Liver (tissue), 9 donors: ENCODE results near the gene GNAO1. TPM values are rescaled to one million over a fixed set of nuclear protein-coding genes. Genes with fewer than 3 reads are reported as not detected.

Source experiments
- DNase-seq: peaks from one replicate; pipeline ENCODE4 v3.0.0-alpha.2; 2017; ENCODE audit warnings: low spot score
- H3K27ac ChIP-seq, 2 donors: one replicate each; pipeline ENCODE4 v1.7.0; 2013; ENCODE audit warnings: inconsistent platforms in 2 of 2, low read length in 2 of 2, control low read depth in 1 of 2, low read depth in 1 of 2, mild to moderate bottlenecking in 1 of 2
- H3K27me3 ChIP-seq, 4 donors: one replicate each; pipeline versions ENCODE4 v1.6.1 to v1.7.0; 2013; ENCODE audit warnings: low read length in 3 of 4, inconsistent platforms in 1 of 4, mild to moderate bottlenecking in 1 of 4, moderate library complexity in 1 of 4; ENCODE audit not compliant: control insufficient read depth in 4 of 4, insufficient read depth in 4 of 4
- H3K36me3 ChIP-seq, 4 donors: one replicate each; pipeline versions ENCODE4 v1.6.1 to v1.7.0; 2013; ENCODE audit warnings: low read length in 3 of 4, mild to moderate bottlenecking in 3 of 4, low read depth in 1 of 4, moderate library complexity in 1 of 4; ENCODE audit not compliant: control insufficient read depth in 4 of 4, insufficient read depth in 3 of 4
- H3K4me1 ChIP-seq, 4 donors: one replicate each; pipeline versions ENCODE4 v1.6.1 to v1.7.0; 2013; ENCODE audit warnings: low read length in 3 of 4, mild to moderate bottlenecking in 3 of 4, moderate library complexity in 1 of 4; ENCODE audit not compliant: control insufficient read depth in 4 of 4, insufficient read depth in 4 of 4
- H3K4me3 ChIP-seq, 3 donors: one replicate each; pipeline versions ENCODE4 v1.6.1 to v1.7.0; 2013; ENCODE audit warnings: low read length in 3 of 3, control low read depth in 1 of 3, low read depth in 1 of 3, mild to moderate bottlenecking in 1 of 3
- H3K9ac ChIP-seq, 2 donors: one replicate each; pipeline ENCODE4 v1.7.0; 2013; ENCODE audit warnings: low read length in 2 of 2, mild to moderate bottlenecking in 2 of 2, moderate library complexity in 2 of 2, control low read depth in 1 of 2, low read depth in 1 of 2
- H3K9me3 ChIP-seq, 4 donors: one replicate each; pipeline versions ENCODE4 v1.6.1 to v1.7.0; 2013; ENCODE audit warnings: low read length in 3 of 4; ENCODE audit not compliant: control insufficient read depth in 4 of 4
- EGR1 ChIP-seq, 2 donors: IDR thresholded peaks; 2 replicates each; pipeline ENCODE4 v1.6.1; 2016 to 2018; ENCODE audit warnings: antibody characterized with exemption in 2 of 2, low read depth in 2 of 2
- FOXA2 ChIP-seq: IDR thresholded peaks from 2 replicates; pipeline ENCODE4 v1.6.1; 2016; ENCODE audit warnings: antibody characterized with exemption
- GABPA ChIP-seq, 2 donors: IDR thresholded peaks in 1 of 2; conservative IDR thresholded peaks in 1 of 2; 2 replicates each; pipeline ENCODE4 v1.6.1; 2016; ENCODE audit warnings: antibody characterized with exemption in 2 of 2, mild to moderate bottlenecking in 1 of 2, moderate library complexity in 1 of 2
- HNF4A ChIP-seq, 2 donors: conservative IDR thresholded peaks; 2 replicates each; pipeline ENCODE4 v1.6.1; 2016; ENCODE audit warnings: antibody characterized with exemption in 2 of 2, mild to moderate bottlenecking in 2 of 2
- HNF4G ChIP-seq: IDR thresholded peaks from 2 replicates; pipeline ENCODE4 v1.6.1; 2016; ENCODE audit warnings: antibody characterized with exemption
- MAX ChIP-seq: IDR thresholded peaks from 2 replicates; pipeline ENCODE4 v1.6.1; 2016; ENCODE audit warnings: antibody characterized with exemption
- NR2F2 ChIP-seq: IDR thresholded peaks from 2 replicates; pipeline ENCODE4 v1.6.1; 2016; ENCODE audit warnings: antibody characterized with exemption
- RAD21 ChIP-seq, 2 donors: IDR thresholded peaks; 2 replicates each; pipeline ENCODE4 v1.6.1; 2016; ENCODE audit warnings: antibody characterized with exemption in 2 of 2, mild to moderate bottlenecking in 2 of 2
- REST ChIP-seq: IDR thresholded peaks from 2 replicates; pipeline ENCODE4 v1.6.1; 2016; ENCODE audit warnings: antibody characterized with exemption, mild to moderate bottlenecking
- RXRA ChIP-seq, 2 donors: IDR thresholded peaks; 2 replicates each; pipeline ENCODE4 v1.6.1; 2017 to 2018; ENCODE audit warnings: antibody characterized with exemption in 2 of 2, mild to moderate bottlenecking in 1 of 2
- YY1 ChIP-seq: IDR thresholded peaks from 2 replicates; pipeline ENCODE4 v1.6.1; 2016; ENCODE audit warnings: antibody characterized with exemption, mild to moderate bottlenecking
- WGBS: extraction: QIAGEN DNeasy Blood & Tissue Kit; methylation state at CpG from one replicate; pipeline ENCODE4 v1.1.7; 2013; 5-methylcytosine and 5-hydroxymethylcytosine counted together
- polyA plus RNA-seq, 2 donors: library from polyadenylated mRNA; stranded (reverse) in 1 of 2; unstranded in 1 of 2; fragments of 200-250 nt in 1 of 2; fragments of >200 nt in 1 of 2; fragmentation: Nextera tagmentation in 1 of 2; extraction: Ambion mirVana in 1 of 2; gene quantifications; one replicate each; pipeline versions ENCODE4 v1.2.1 to v1.2.3, GENCODE V29; 2013 to 2015
- total RNA-seq, 2 donors: library from RNA; depleted of rRNA; stranded (reverse); fragments of >200 nt; gene quantifications; one replicate each; pipeline ENCODE4 v1.2.3, GENCODE V29; 2014
- donor health status: healthy.
- donor health status: healthy.
- donor health status: healthy.
- donor health status: healthy.
- donor health status: healthy.

Gene GNAO1
- total and polyA plus RNA-seq, 4 donors = 0.61 to 15.1 (median 7.0) TPM

- no peak for TF ChIP-seq REST
- TF ChIP-seq GABPA (IDR thresholded peaks at IDR 0.05 in 1 of 2, conservative IDR thresholded peaks at IDR 0.05 in 1 of 2) = no peak
- no peak for TF ChIP-seq HNF4A (conservative IDR thresholded peaks at IDR 0.05)
- TF ChIP-seq YY1 = no peak
- no peak for TF ChIP-seq MAX
Measured at GRCh38 chr16:56265184-56265583, 73.9 kb downstream of the GNAO1 start (continued).

GRCh38 chr16:56265746-56266145 lies 74.5 kb downstream of the GNAO1 start:
- 93% methylated on average over 3 of the region's 3 CpGs for WGBS
- Histone ChIP-seq H3K9me3 (no peaks in the 10 kb centered on the region), H3K9ac (no peak overlapping the region), H3K4me1 (peaks cover 17 to 67% (median 53%) of the 10 kb centered on the region in 4 donors), H3K27me3 (no peaks in the 10 kb centered on the region), H3K36me3 (no peaks in the 10 kb centered on the region), H3K4me3 (no peak overlapping the region), H3K27ac (no peak overlapping the region)
- no peak for TF ChIP-seq NR2F2
- no peak for TF ChIP-seq YY1
- TF ChIP-seq HNF4G = no peak
- no peak for TF ChIP-seq FOXA2
- TF ChIP-seq RAD21 (IDR thresholded peaks at IDR 0.05) = no peak
- TF ChIP-seq REST = no peak
- no peak for TF ChIP-seq GABPA (IDR thresholded peaks at IDR 0.05 in 1 of 2, conservative IDR thresholded peaks at IDR 0.05 in 1 of 2)
- TF ChIP-seq HNF4A (conservative IDR thresholded peaks at IDR 0.05) = no peak
- no peak for TF ChIP-seq RXRA (IDR thresholded peaks at IDR 0.05)
- TF ChIP-seq EGR1 (IDR thresholded peaks at IDR 0.05; ENCODE audit: low read depth in 2 of 2) = no peak
- DNase-seq = no peak
